Epithelial cell of esophagus (primary cell): ENCODE results near the gene MTFP1.
A peak's percentile ranks its signal among the peaks of the same experiment; 100 is the strongest.

Source experiments
- DNase-seq: peaks from one replicate; pipeline ENCODE4 v3.0.0; 2010; ENCODE audit warnings: low read depth
- H3K4me3 ChIP-seq: 2 replicates; pipeline ENCODE4 v1.5.1; 2011; ENCODE audit warnings: mild to moderate bottlenecking, low read length, control low read depth
- TF ChIP-seq, protein P1 (sequence below): IDR thresholded peaks from 2 replicates; pipeline ENCODE4 v1.5.1; 2011; ENCODE audit warnings: low read depth, mild to moderate bottlenecking, low read length, control low read depth, inconsistent platforms; ENCODE audit not compliant: insufficient read depth; ENCODE audit errors: missing control alignments

The MTFP1 gene

DNA sequence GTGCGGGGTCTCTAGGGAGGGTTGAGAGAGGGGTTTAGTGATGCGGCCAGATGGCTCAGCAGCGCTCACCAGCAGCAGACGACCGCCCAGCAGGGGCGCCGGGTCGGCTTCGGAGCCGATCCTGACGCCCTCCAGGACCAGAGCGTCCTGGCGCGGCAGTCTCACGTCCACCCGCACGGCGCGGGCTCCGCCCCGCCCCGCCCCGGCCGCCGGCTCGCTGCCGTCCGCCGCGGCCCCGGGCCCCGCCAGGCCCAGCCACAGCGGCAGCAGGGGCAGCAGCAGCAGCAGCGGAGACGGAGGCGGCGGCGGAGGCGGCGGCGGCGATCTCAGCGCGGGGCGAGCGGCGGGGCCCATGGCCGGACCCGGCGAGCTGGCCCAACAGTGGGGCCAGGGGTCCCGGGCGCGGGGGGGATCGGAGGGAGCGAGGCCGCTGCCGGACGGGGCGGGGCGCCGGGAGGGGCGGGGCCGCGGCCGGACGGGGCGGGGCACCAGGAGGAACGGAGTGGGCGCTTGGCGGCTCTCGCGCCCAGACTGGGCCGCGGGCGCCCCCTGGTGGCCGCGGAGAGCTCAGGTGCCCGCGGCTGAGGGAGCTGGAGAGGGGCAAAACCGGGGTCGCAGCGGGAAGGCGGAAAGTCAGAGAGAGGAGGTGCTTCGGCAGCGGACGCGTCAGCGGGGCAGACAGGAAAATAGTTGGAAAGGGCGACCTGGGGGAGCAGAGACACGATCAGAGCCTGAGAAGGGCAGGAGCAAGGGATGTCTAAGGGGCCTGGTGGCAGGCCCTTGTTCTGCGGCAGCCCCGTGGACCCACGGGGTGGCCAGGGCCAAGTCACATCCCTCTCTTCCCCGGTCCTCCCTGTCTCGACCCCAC lies 38.4 kb upstream of the MTFP1 start, which contains the start of gene RNF215:
TSS of gene RNF215 (minus strand) at position 452 of the 868 bp plus-strand sequence. CDS start at position 354, 98 bp downstream.
- peak within 1 kb of the TSS; percentile 57 for H3K4me3 ChIP-seq
- peak; percentile 75 for DNase-seq
- TF ChIP-seq, protein P1, sequence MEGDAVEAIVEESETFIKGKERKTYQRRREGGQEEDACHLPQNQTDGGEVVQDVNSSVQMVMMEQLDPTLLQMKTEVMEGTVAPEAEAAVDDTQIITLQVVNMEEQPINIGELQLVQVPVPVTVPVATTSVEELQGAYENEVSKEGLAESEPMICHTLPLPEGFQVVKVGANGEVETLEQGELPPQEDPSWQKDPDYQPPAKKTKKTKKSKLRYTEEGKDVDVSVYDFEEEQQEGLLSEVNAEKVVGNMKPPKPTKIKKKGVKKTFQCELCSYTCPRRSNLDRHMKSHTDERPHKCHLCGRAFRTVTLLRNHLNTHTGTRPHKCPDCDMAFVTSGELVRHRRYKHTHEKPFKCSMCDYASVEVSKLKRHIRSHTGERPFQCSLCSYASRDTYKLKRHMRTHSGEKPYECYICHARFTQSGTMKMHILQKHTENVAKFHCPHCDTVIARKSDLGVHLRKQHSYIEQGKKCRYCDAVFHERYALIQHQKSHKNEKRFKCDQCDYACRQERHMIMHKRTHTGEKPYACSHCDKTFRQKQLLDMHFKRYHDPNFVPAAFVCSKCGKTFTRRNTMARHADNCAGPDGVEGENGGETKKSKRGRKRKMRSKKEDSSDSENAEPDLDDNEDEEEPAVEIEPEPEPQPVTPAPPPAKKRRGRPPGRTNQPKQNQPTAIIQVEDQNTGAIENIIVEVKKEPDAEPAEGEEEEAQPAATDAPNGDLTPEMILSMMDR, result peak; percentile 55

DNA sequence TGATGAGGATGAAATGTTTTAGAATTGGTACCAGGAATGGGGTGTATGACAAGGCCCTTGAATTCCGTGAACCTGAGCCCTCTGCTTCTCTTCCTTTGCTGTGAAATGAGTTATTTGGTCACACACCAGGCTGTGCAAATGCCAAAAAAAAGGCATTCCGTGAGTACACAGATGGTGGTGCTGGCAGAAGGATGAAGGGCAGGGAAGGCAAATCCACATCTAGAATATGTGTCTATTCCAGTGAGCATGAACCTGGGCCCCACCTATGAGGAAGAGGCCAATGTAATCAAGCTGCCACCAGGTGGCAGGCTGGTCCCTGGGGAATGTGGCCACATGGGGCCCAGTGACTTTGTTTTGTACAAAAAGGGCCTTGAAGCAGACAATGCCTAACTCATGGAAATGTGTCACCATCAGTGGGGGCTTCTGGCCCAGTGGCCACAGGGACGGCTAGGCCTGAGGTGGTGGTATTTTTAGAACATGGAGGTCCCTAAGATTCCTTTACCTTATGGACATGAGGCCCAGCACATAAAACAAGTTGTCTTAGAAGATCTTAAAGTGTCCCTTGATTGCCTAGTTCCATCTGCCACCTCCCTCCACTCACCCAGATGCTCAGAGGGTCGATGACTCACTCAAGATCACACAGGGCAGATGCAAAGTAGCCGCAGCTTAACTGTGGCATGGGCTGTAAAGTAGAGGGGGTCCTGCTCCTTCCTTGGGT lies 34.4 kb upstream of the MTFP1 start:
- peak; percentile 82 for DNase-seq
- no peak overlapping the region for H3K4me3 ChIP-seq
- TF ChIP-seq, protein P1, result peak; percentile 93

DNA sequence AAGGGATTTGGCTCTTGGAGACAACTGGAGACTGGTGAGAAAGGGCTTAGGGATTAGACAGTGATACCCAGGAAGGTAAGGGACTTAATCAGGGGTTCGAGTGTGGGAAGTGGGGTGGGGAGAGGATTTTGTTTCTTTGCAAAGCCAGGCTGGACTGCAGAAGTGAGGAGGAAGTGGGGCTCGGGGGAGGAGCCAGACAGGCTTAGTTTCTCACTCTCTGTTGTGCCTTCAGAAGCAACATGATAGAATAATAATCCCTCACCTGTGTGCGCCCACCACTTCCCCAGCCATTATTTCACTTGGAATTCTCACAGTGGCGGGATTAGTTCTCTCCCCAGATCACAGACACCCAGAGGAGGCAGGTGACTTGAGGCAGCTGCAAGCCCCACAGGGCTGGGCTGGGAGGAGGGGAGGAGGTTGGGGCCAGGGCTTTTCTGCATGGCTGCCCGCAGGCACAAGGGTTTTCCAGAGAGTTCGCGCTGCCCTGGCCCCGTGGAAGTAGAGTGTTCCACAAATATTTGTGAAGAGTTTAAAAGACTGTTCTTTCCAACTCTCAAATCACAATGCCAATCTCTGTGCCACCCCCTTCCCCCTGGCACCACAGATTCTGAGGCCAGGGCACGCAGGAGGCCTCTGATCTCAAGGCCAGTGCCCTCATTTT lies 32.8 kb upstream of the MTFP1 start:
- no peak overlapping the region for H3K4me3 ChIP-seq
- DNase-seq, result no peak
- TF ChIP-seq, protein P1, result no peak

DNA sequence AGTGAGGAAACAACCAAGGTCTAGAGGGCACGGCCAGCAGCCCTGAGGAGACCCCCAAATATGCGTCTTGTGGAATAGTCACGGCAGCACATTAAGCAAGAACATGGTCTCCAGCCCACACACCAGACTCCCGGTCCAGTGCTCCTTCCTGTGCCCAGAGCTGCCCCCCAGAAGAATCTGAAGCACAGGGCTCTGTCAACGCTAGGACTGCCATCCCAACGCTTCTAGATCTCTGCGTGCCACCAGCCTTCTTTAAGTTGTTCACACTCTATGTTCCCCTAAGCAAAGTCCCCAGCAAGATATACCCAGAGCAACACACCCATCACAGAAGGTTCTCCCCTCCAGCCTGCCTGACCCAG lies 32.3 kb upstream of the MTFP1 start:
- H3K4me3 ChIP-seq, result no peak overlapping the region
- DNase-seq, result no peak
- TF ChIP-seq, protein P1, result no peak

DNA sequence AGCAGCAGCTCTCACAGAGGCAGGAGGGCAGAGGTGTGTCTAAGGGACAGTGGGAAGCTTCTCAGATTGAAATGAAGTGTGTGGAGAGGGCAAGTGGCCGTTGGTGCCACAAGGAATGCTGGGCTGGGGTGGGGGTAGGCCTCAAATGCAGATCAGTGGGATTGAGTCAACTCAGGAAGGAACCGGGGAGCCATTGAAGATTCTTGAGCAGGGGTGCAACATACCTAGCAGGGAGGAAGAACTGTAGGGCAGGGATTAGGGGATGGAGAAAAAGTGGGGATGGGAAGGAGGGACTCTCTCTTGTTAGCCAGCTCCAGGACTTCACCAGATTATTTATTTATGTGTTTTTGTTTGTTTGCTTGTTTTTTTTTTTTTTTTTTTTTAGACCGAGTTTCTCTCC lies 31.7 kb upstream of the MTFP1 start:
- TF ChIP-seq, protein P1, result no peak
- H3K4me3 ChIP-seq, result no peak overlapping the region
- no peak for DNase-seq

DNA sequence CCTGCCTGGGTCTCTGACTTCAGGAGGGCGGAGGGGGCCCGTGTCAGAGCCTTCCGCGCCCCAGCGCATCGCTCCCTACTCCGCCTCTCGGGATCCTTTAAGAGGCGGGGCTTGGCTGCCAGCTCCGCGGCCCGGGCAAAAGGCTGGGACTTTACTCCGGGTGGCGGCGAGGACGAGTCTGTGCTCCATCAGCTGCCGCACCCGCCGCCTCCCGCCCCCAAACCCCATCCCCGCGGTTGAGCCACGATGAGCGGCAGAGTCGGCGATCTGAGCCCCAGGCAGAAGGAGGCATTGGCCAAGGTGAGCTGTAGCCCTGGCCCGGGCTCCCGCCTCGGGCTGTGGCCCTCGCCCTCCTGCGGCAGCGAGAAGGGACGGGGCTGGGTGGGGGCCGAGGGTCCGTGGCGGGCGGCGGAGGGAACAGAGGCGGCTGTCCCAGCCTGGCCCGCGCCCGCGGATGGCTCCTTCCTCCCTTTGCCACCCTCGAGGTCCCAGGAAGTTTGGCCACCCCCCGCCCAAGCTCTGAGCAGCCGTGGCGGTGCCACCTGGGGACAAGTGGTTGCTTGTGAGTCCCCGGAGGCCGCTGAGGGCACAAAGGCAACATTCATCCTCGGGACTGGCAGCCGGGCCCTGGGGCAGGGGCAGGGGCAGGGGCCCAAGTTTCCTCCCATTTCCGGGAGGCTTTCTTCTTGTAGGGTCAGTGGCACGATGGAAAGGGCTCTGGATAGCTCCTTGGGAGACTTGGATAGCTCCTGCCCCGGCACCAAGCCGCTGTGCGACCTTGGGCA lies 28.5 kb upstream of the MTFP1 start, which contains the start of gene SEC14L2:
TSS of gene SEC14L2 (plus strand) at position 148 of the 785 bp plus-strand sequence. CDS start at position 247, 99 bp downstream.
- peak within 1 kb of the TSS; percentile 74 for H3K4me3 ChIP-seq
- TF ChIP-seq, protein P1, result no peak

More for the DNA sequence above, 28.5 kb upstream of the MTFP1 start, which contains the start of gene SEC14L2:
- peak; percentile 64 for DNase-seq
